RWPE1 (cell line): ENCODE measurements around the gene CSE1L.

Experiments
- CTCF ChIA-PET: fragments of 350-600 bp; sonication (Branson Sonifier 250); formaldehyde crosslinking; extraction: SDS; loops from one replicate; lab custom pipeline; 2021; lab: Yijun Ruan, JAX
- POLR2A ChIA-PET: fragments of 400-600 bp; formaldehyde crosslinking; extraction: SDS; loops from one replicate; lab custom pipeline; 2020; ENCODE audit warnings: antibody characterized with exemption; ENCODE audit not compliant: low non-redundant PET; lab: Yijun Ruan, JAX
- DNase-seq: peaks from one replicate; pipeline ENCODE4 v3.0.0; 2012; ENCODE audit warnings: low spot score
- H3K27ac ChIP-seq: fragments of 450-650 bp; 2 replicates; pipeline ENCODE4 v1.5.1; 2017
- TF ChIP-seq, protein P1 (sequence below): fragments of 450-650 bp; conservative IDR thresholded peaks from 2 replicates; pipeline ENCODE4 v1.5.1; 2017; ENCODE audit warnings: low read depth, mild to moderate bottlenecking

Gene CSE1L, protein sequence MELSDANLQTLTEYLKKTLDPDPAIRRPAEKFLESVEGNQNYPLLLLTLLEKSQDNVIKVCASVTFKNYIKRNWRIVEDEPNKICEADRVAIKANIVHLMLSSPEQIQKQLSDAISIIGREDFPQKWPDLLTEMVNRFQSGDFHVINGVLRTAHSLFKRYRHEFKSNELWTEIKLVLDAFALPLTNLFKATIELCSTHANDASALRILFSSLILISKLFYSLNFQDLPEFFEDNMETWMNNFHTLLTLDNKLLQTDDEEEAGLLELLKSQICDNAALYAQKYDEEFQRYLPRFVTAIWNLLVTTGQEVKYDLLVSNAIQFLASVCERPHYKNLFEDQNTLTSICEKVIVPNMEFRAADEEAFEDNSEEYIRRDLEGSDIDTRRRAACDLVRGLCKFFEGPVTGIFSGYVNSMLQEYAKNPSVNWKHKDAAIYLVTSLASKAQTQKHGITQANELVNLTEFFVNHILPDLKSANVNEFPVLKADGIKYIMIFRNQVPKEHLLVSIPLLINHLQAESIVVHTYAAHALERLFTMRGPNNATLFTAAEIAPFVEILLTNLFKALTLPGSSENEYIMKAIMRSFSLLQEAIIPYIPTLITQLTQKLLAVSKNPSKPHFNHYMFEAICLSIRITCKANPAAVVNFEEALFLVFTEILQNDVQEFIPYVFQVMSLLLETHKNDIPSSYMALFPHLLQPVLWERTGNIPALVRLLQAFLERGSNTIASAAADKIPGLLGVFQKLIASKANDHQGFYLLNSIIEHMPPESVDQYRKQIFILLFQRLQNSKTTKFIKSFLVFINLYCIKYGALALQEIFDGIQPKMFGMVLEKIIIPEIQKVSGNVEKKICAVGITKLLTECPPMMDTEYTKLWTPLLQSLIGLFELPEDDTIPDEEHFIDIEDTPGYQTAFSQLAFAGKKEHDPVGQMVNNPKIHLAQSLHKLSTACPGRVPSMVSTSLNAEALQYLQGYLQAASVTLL

DNA sequence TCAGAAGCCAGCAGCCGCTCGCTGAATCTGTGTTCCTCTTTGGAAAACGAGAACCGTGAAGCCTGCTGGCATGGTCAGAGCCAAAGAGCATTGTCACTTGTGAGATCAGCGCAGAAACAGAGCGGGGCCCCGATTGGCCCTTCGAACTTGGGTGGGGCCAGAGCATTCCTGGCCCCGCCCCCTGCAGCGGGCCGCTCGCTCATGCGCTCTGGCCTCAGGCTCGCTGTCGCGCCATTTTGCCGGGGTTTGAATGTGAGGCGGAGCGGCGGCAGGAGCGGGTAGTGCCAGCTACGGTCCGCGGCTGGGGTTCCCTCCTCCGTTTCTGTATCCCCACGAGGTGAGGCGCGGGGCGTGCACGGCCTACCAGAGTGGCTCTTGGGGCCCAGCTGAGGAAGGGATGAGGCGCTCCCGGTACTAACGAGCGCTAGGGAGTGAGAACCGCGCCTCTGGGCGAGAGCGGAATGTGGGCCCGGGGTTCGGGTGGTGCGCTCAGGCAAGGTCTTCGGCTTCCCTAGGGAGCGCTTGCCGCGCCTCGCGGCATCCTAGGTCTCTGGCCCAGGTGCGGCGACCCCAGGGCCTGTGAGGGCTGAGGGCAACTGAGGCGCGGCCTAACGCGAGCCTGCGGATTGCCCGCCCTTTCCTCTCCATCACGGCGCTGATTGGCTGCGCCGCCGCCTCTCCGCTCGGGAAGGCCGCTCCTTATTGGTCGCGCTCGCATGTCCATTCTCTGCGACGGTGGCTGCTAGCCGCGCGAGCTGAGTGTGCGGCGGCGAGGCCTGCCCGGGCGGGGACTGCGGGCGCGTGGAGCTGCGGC lies at the start of gene CSE1L:
Gene CSE1L (plus strand): TSS at position 226 of the 814 bp plus-strand sequence. CDS start 12,152 bp downstream, outside the sequence.
- POLR2A ChIA-PET = no interaction called here
- TF ChIP-seq, protein P1, sequence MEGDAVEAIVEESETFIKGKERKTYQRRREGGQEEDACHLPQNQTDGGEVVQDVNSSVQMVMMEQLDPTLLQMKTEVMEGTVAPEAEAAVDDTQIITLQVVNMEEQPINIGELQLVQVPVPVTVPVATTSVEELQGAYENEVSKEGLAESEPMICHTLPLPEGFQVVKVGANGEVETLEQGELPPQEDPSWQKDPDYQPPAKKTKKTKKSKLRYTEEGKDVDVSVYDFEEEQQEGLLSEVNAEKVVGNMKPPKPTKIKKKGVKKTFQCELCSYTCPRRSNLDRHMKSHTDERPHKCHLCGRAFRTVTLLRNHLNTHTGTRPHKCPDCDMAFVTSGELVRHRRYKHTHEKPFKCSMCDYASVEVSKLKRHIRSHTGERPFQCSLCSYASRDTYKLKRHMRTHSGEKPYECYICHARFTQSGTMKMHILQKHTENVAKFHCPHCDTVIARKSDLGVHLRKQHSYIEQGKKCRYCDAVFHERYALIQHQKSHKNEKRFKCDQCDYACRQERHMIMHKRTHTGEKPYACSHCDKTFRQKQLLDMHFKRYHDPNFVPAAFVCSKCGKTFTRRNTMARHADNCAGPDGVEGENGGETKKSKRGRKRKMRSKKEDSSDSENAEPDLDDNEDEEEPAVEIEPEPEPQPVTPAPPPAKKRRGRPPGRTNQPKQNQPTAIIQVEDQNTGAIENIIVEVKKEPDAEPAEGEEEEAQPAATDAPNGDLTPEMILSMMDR = no peak
- H3K27ac ChIP-seq = peak within 1 kb of the TSS; percentile 91
- peak; percentile 99 for DNase-seq
- CTCF ChIA-PET = interaction anchor here (0.5 to 1.3 kb wide), 6 partner anchors 13 to 78 kb away, joined by 3 to 5 read pairs (median 4); no protein-coding TSS in a partner anchor

DNA sequence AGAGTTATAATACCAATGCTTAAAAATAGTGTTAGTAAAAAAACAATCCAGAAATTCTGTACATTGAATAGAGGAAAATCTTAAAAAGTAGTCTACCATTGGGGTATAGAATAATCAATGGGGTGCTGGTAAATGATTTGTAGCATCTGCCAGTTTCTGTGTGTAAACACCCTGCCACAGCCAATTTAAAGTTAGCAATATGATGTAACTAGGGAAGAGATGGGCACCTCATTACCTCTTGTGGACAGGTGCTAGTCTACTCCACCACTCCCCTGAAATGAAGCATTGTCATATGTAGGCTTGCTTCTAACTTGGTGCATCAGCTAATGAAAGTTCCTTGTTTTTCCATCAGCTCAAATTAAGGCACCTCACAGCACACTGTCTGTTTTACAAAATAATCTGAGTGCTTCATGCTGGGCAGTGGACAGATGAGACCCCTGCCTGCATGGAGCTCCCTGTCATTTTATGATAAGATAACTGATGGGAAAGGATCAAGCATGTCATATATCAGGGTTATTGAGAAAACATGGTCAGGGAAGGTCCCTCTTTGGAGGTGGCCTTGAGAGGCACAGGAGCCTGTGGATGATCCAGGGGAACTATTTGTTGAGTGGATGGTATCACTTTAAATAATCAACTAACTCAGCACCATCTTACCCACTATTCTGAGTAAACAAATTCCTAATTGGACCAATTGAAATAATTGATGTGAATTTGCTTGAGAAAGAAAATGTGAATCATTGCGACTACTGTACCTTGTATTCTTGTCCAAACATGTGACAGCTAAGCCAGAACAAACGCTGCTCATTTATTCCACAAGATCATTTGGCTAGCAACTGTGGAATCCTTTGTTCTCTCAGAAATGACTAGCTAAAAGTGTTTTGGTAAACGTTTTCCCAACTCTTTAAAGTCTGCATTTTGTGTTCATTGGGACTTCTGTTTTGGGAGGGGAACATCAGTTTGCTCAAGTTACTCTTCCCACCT lies 45.9 kb upstream of the CSE1L start:
- H3K27ac ChIP-seq = no peak overlapping the region
- TF ChIP-seq, protein P1 = no peak
- POLR2A ChIA-PET = no interaction called here
- CTCF ChIA-PET = interaction anchor here (0.6 to 0.9 kb wide), 3 partner anchors 9 to 561 kb away, joined by 4 to 5 read pairs (median 5); no protein-coding TSS in a partner anchor
- DNase-seq = peak; percentile 26

DNA sequence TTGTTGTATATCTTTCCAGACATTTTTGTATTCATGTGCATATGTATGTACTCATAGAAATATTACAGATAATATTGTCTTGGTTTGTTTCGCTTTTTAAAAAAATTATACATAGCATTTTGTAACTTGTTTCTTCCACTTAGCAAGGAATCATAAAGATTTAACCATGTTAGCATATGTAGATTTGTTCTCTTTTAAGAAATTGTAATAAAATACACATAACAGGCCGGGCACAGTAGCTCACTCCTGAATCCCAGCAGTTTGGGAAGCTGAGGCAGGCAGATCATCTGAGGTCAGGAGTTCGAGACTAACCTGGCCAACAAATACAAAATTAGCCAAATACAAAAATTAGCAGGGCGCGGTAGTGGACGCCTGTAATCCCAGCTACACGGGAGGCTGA lies 44.4 kb upstream of the CSE1L start:
- POLR2A ChIA-PET = no interaction called here
- DNase-seq = no peak
- no peak overlapping the region for H3K27ac ChIP-seq
- TF ChIP-seq, protein P1 = no peak
- CTCF ChIA-PET = interaction anchor here (0.8 kb wide), 1 partner anchor 279 kb away, joined by 3 read pairs; no protein-coding TSS in a partner anchor

DNA sequence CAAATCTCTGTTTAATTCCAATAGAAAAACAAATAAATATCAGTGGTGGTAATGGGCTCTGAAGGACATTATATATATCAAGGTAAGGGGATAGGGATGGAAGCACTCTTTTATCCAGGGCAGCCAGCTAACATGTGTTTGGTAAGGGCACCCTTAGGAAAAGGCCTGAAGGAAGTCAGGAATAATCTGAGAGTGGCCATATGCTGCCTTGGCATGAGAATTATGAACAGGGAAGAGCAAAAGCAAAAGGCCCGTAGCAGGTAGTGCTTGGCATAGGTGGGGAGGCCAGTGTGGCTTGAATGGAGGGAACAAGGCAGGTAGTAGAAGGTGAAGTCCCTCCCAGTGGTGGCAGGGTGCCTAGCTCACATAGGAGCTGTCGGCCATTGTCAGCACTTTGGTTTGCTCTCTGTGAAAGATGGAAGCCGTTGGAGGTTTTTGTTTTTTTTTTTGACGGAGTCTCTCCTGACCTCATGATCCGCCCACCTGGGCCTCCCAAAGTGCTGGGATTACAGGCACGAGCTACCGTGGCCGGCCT lies 39.6 kb upstream of the CSE1L start:
- no peak overlapping the region for H3K27ac ChIP-seq
- TF ChIP-seq, protein P1 = no peak
- DNase-seq = no peak
- ChIA-PET CTCF (interaction anchor here (0.6 to 0.7 kb wide), 2 partner anchors 59 to 253 kb away, joined by 3 read pairs; no protein-coding TSS in a partner anchor), POLR2A (interaction anchor here (0.6 kb wide), 2 partner anchors 15 to 106 kb away, joined by 4 to 6 read pairs; no protein-coding TSS in a partner anchor)
